Measurements from ENCODE around the gene PPAN.

PPAN gene

DNA sequence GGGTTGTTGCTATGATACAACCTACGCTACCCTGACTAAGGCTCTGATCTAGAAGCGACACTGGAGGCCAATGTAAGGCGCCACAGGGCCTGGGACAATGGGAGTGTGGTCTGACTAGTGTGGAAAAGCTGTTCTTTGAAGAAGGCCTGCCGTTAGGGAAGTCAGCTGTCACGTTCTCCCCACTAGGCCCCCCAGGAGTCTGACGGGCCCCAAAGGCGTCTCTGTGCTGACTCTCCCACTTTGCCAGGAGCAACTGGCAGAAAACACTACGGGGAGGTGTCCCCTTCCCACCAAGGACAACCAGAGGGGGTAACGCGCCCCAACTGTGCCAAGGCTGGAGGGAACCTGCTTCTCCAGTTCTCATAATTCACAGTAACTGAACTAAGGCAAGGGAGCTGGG lies 38.9 kb downstream of the PPAN start:
- no peaks in the 10 kb centered on the region for H3F3A ChIP-seq (ENCODE audit: insufficient read depth, low read length)
- H3K4me3 ChIP-seq (ENCODE audit: low read depth, low read length, poor library complexity, severe bottlenecking), result no peak overlapping the region
- H3K9me2 ChIP-seq (ENCODE audit: low read depth, low read length), result no peaks in the 10 kb centered on the region
- no peaks in the 10 kb centered on the region for H3K79me2 ChIP-seq (ENCODE audit: insufficient read depth, low read length)
- H2AFZ ChIP-seq (ENCODE audit: low read length), result no peak overlapping the region
- no peaks in the 10 kb centered on the region for H3K27me3 ChIP-seq (ENCODE audit: insufficient read depth, low read length)
- no peaks in the 10 kb centered on the region for H3K4me1 ChIP-seq (ENCODE audit: insufficient read depth, low read length, severe bottlenecking)
- H3K27ac ChIP-seq (ENCODE audit: low read depth, low read length, poor library complexity, severe bottlenecking), result no peak overlapping the region
- H3K9ac ChIP-seq (ENCODE audit: low read length), result no peak overlapping the region
- TF ChIP-seq EZH2 (IDR thresholded peaks at IDR 0.05; ENCODE audit: borderline replicate concordance, low read length) (no peak), CTCF (IDR thresholded peaks at IDR 0.05; ENCODE audit: low read length) (no peak)
- no peaks in the 10 kb centered on the region for H3K9me3 ChIP-seq (ENCODE audit: low read length)
- H3K4me2 ChIP-seq (ENCODE audit: low read length), result no peak overlapping the region
- peaks cover 94% of the 10 kb centered on the region for H3K36me3 ChIP-seq (ENCODE audit: insufficient read depth, low read length)
- H4K20me1 ChIP-seq (ENCODE audit: insufficient read depth, low read length), result no peaks in the 10 kb centered on the region

- Histone ChIP-seq H3K4me3 (ENCODE audit: low read depth, low read length, poor library complexity, severe bottlenecking) (no peak overlapping the region), H3K9me3 (ENCODE audit: low read length) (no peaks in the 10 kb centered on the region), H3K4me1 (ENCODE audit: insufficient read depth, low read length, severe bottlenecking) (no peaks in the 10 kb centered on the region), H2AFZ (ENCODE audit: low read length) (no peak overlapping the region), H3K27ac (ENCODE audit: low read depth, low read length, poor library complexity, severe bottlenecking) (no peak overlapping the region), H3K4me2 (ENCODE audit: low read length) (no peak overlapping the region), H3K79me2 (ENCODE audit: insufficient read depth, low read length) (no peaks in the 10 kb centered on the region), H3K9ac (ENCODE audit: low read length) (no peak overlapping the region), H4K20me1 (ENCODE audit: insufficient read depth, low read length) (no peaks in the 10 kb centered on the region), H3K27me3 (ENCODE audit: insufficient read depth, low read length) (no peaks in the 10 kb centered on the region), H3F3A (ENCODE audit: insufficient read depth, low read length) (no peaks in the 10 kb centered on the region), H3K9me2 (ENCODE audit: low read depth, low read length) (no peaks in the 10 kb centered on the region), H3K36me3 (ENCODE audit: insufficient read depth, low read length) (peaks cover 95% of the 10 kb centered on the region)
- TF ChIP-seq EZH2 (IDR thresholded peaks at IDR 0.05; ENCODE audit: borderline replicate concordance, low read length), result no peak
- no peak for TF ChIP-seq CTCF (IDR thresholded peaks at IDR 0.05; ENCODE audit: low read length)
Observed at GRCh38 chr19:10146142-10146541, 40.0 kb downstream of the PPAN start.

DNA sequence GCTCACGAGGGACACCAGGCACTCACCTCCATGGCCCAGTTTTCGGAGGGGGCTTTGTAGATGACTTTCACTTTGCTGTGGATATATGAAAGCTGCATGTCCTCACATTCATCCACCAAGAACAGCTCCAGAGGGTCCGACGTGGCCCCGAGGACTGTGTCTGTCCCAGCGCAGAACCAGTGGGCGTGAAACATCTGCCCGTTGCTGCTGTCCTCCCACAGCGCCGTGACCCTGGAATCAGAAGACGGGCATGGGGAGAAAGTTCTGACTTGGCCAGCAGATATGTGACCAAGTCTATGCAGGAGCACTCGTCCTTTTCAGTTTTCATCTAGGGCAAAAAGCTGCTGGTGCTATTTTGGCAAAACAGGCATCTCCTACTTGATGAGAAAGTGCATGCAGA lies 43.3 kb downstream of the PPAN start:
- no peaks in the 10 kb centered on the region for H3K79me2 ChIP-seq (ENCODE audit: insufficient read depth, low read length)
- H3K4me3 ChIP-seq (ENCODE audit: low read depth, low read length, poor library complexity, severe bottlenecking), result no peak overlapping the region
- H4K20me1 ChIP-seq (ENCODE audit: insufficient read depth, low read length), result no peaks in the 10 kb centered on the region
- H3K9me2 ChIP-seq (ENCODE audit: low read depth, low read length), result no peaks in the 10 kb centered on the region
- no peak overlapping the region for H3K9ac ChIP-seq (ENCODE audit: low read length)
- H3K4me2 ChIP-seq (ENCODE audit: low read length), result no peak overlapping the region
- H2AFZ ChIP-seq (ENCODE audit: low read length), result no peak overlapping the region
- H3K4me1 ChIP-seq (ENCODE audit: insufficient read depth, low read length, severe bottlenecking), result no peaks in the 10 kb centered on the region
- TF ChIP-seq EZH2 (IDR thresholded peaks at IDR 0.05; ENCODE audit: borderline replicate concordance, low read length), result no peak
- no peak for TF ChIP-seq CTCF (IDR thresholded peaks at IDR 0.05; ENCODE audit: low read length)
- no peaks in the 10 kb centered on the region for H3F3A ChIP-seq (ENCODE audit: insufficient read depth, low read length)
- H3K9me3 ChIP-seq (ENCODE audit: low read length), result no peaks in the 10 kb centered on the region
- H3K36me3 ChIP-seq (ENCODE audit: insufficient read depth, low read length), result peaks cover 95% of the 10 kb centered on the region
- H3K27ac ChIP-seq (ENCODE audit: low read depth, low read length, poor library complexity, severe bottlenecking), result no peak overlapping the region
- no peaks in the 10 kb centered on the region for H3K27me3 ChIP-seq (ENCODE audit: insufficient read depth, low read length)

All from OCI-LY1 (cell line).